ENCODE results near the gene AVEN.

DNA sequence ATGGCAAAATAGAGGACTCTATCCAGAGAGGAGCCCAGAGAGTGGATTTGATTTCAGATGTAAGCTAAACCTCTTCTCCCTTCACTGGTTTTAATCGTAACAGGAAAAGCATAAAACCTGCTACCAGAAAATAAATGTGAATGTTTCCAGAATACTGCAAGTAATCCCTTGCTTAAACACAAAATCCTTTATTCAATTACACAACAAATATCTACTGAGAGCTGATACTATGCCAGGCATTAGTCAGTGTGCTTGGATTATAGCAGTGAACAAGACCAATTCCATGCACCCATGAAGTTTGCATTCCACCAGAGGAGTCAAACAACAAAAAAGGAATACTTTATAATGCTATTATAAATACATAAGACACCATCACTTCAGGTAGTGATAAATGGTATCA lies 15.1 kb downstream of the AVEN start:
- TF ChIP-seq, protein P1, sequence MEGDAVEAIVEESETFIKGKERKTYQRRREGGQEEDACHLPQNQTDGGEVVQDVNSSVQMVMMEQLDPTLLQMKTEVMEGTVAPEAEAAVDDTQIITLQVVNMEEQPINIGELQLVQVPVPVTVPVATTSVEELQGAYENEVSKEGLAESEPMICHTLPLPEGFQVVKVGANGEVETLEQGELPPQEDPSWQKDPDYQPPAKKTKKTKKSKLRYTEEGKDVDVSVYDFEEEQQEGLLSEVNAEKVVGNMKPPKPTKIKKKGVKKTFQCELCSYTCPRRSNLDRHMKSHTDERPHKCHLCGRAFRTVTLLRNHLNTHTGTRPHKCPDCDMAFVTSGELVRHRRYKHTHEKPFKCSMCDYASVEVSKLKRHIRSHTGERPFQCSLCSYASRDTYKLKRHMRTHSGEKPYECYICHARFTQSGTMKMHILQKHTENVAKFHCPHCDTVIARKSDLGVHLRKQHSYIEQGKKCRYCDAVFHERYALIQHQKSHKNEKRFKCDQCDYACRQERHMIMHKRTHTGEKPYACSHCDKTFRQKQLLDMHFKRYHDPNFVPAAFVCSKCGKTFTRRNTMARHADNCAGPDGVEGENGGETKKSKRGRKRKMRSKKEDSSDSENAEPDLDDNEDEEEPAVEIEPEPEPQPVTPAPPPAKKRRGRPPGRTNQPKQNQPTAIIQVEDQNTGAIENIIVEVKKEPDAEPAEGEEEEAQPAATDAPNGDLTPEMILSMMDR (optimal IDR thresholded peaks at IDR 0.05 in 1 of 3, IDR thresholded peaks at IDR 0.05 in 1 of 3, conservative IDR thresholded peaks at IDR 0.05 in 1 of 3; ENCODE audit: extremely low read depth in 1 of 3, insufficient read depth in 2 of 3, low read length in 3 of 3): no peak
- TF ChIP-seq EZH2 (IDR thresholded peaks at IDR 0.05; ENCODE audit: low read length): no peak
